DND-41 (cell line): Measurements from ENCODE around the gene EIF6.

Experiments
- ATAC-seq: fragments of 200-7000 bp; cut with Tn5 transposase; 3 replicates; pipeline ENCODE4 v1.9.1; 2021; ENCODE audit warnings: low read depth; ENCODE audit not compliant: insufficient read depth
- DNase-seq: peaks from one replicate; pipeline ENCODE4 v3.0.0-alpha.2; 2020
- H2AFZ ChIP-seq: 2 replicates; pipeline ENCODE4 v1.6.0; 2012; ENCODE audit warnings: low read depth, low read length
- H3K27ac ChIP-seq: 2 replicates; pipeline ENCODE4 v1.5.1; 2012; ENCODE audit warnings: low read length, inconsistent platforms
- H3K27me3 ChIP-seq: fragments of 200-600 bp; sonication (generic); 2 replicates; pipeline ENCODE4 v1.6.0; 2012; ENCODE audit warnings: low read length, mild to moderate bottlenecking, inconsistent platforms; ENCODE audit not compliant: insufficient read depth, poor library complexity
- H3K36me3 ChIP-seq: 2 replicates; pipeline ENCODE4 v1.5.1; 2012; ENCODE audit warnings: low read length, inconsistent platforms; ENCODE audit not compliant: insufficient read depth
- H3K4me1 ChIP-seq: 2 replicates; pipeline ENCODE4 v1.5.1; 2012; ENCODE audit warnings: mild to moderate bottlenecking, low read length; ENCODE audit not compliant: insufficient read depth
- H3K4me2 ChIP-seq: 2 replicates; pipeline ENCODE4 v1.6.0; 2012; ENCODE audit warnings: mild to moderate bottlenecking, moderate library complexity, low read length, inconsistent platforms; ENCODE audit not compliant: insufficient read depth
- H3K4me3 ChIP-seq, 2 experiments: fragments of 200-600 bp in 1 of 2; shearing (Covaris generic) in 1 of 2; 2 replicates each; pipeline ENCODE4 v1.5.1; 2012 to 2016; ENCODE audit warnings: inconsistent platforms in 2 of 2, low read length in 2 of 2, mild to moderate bottlenecking in 2 of 2, low read depth in 1 of 2, moderate library complexity in 1 of 2
- H3K79me2 ChIP-seq: 2 replicates; pipeline ENCODE4 v1.6.0; 2012; ENCODE audit warnings: low read length, inconsistent platforms; ENCODE audit not compliant: insufficient read depth
- H3K9ac ChIP-seq: 2 replicates; pipeline ENCODE4 v1.6.0; 2012; ENCODE audit warnings: low read depth, mild to moderate bottlenecking, inconsistent platforms, low read length, moderate library complexity
- H3K9me3 ChIP-seq: 2 replicates; pipeline ENCODE4 v1.5.1; 2012; ENCODE audit warnings: low read length, moderate library complexity, mild to moderate bottlenecking, inconsistent platforms; ENCODE audit not compliant: insufficient read depth, severe bottlenecking
- H4K20me1 ChIP-seq: 2 replicates; pipeline ENCODE4 v1.6.0; 2012; ENCODE audit warnings: low read length; ENCODE audit not compliant: insufficient read depth
- EZH2 ChIP-seq: IDR thresholded peaks from 3 replicates; pipeline ENCODE4 v1.6.1; 2012; ENCODE audit warnings: borderline replicate concordance, low read depth, mild to moderate bottlenecking, moderate library complexity, low read length, inconsistent platforms; ENCODE audit not compliant: severe bottlenecking
- TF ChIP-seq, protein P1 (sequence below): IDR thresholded peaks from 2 replicates; pipeline ENCODE4 v1.5.1; 2012; ENCODE audit warnings: borderline replicate concordance, low read length, moderate library complexity, mild to moderate bottlenecking; ENCODE audit not compliant: poor library complexity, severe bottlenecking; ENCODE audit errors: extremely low read depth

Gene EIF6

DNA sequence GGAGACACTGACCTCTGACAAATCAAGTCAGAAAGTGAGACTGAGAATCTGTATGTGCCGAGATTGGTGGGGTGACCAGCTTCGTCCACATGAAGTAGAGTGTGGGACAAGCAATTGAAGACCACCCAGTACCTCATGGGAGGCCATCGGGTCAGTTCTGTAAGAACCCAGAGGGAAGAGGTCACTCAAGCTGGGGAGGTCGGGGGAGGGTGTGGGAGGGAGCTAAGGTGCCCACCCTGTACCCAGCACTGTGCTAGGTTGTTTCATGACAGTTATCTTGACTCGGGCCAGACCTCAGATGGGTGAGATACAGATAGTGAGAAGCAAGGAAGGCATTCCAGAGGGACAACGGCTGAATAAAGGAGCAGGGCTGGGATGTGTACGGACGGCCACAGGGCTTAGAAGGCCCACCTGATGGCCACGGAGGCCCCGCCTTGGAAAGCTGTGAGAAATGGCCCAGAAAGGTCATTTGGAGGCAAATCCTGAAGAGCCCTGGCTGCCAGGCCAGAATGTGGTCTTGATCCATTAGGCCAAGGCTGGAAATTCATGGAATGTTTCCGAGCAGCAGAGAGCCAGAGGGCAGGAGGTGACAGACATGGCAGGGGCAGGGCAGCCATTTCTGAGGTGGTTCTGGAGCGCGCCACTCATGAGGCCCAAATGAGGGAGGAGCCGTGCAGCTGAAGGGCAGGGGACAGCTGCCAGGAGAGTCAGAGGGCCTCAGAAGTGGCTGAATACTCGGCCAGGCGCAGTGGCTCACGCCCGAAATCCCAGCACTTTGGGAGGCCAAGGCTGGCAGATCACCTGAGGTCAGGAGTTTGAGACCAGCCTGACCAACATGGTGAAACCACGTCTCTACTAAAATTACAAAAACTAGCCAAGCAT lies 14.3 kb downstream of the EIF6 start:
- Histone ChIP-seq H4K20me1 (peaks cover 13% of the 10 kb centered on the region), H3K9ac (no peak overlapping the region)
- ATAC-seq, result no peak

DNA sequence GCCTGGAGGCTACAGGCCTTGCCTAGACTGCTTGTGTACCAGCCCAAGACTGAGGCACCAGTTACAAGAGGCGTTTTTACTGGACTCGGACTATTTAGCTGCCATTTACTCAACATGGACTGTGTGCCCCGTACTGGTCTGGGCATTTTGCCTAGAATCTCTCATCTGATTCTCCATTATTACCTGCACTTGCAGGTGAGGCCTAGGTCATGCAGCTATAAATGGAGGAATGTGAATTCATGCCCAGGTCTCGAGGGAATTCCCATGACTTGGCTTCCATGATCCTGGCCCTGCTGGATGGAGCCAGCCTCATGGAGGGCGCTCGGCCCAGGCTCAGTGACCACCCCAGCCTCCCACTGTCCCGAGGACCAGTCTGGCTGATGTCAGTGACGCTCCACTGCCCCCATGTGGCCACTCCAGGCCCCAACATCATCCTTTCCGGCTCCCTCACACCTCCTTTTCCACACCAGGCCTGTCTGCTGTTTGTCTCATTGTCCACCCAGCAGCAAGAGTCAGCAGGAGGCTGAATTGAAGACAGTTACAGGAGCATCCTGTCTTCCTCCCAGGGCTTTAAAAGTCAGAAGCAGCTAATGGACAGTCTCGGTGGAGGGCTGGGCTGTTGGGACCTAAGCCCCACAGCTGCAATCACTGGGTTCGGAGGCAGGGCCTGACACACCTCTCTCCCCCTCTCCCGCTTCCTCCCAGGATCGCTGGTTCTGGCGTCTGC lies 15.4 kb downstream of the EIF6 start:
- H3K4me2 ChIP-seq, result no peak overlapping the region
- no peaks in the 10 kb centered on the region for H3K79me2 ChIP-seq
- H3K4me3 ChIP-seq, result no peak overlapping the region
- H3K9ac ChIP-seq, result no peak overlapping the region
- no peaks in the 10 kb centered on the region for H3K27me3 ChIP-seq
- ATAC-seq (peak; percentile 74), DNase-seq (peak; percentile 54)
- no peak overlapping the region for H3K27ac ChIP-seq
- no peaks in the 10 kb centered on the region for H3K36me3 ChIP-seq
- no peak overlapping the region for H2AFZ ChIP-seq
- H4K20me1 ChIP-seq, result peaks cover 5% of the 10 kb centered on the region; the same call in 1 of the 2 replicates
- H3K9me3 ChIP-seq, result no peaks in the 10 kb centered on the region
- no peak for TF ChIP-seq EZH2
- TF ChIP-seq, protein P1, sequence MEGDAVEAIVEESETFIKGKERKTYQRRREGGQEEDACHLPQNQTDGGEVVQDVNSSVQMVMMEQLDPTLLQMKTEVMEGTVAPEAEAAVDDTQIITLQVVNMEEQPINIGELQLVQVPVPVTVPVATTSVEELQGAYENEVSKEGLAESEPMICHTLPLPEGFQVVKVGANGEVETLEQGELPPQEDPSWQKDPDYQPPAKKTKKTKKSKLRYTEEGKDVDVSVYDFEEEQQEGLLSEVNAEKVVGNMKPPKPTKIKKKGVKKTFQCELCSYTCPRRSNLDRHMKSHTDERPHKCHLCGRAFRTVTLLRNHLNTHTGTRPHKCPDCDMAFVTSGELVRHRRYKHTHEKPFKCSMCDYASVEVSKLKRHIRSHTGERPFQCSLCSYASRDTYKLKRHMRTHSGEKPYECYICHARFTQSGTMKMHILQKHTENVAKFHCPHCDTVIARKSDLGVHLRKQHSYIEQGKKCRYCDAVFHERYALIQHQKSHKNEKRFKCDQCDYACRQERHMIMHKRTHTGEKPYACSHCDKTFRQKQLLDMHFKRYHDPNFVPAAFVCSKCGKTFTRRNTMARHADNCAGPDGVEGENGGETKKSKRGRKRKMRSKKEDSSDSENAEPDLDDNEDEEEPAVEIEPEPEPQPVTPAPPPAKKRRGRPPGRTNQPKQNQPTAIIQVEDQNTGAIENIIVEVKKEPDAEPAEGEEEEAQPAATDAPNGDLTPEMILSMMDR, result peak; percentile 87
- no peaks in the 10 kb centered on the region for H3K4me1 ChIP-seq

More for the DNA sequence above, 14.3 kb downstream of the EIF6 start:
- Histone ChIP-seq H3K27ac (no peak overlapping the region), H3K27me3 (no peaks in the 10 kb centered on the region), H3K4me2 (no peak overlapping the region), H2AFZ (no peak overlapping the region), H3K4me1 (no peaks in the 10 kb centered on the region), H3K9me3 (no peaks in the 10 kb centered on the region), H3K4me3 (no peak overlapping the region), H3K36me3 (no peaks in the 10 kb centered on the region), H3K79me2 (no peaks in the 10 kb centered on the region)
- DNase-seq, result no peak
- TF ChIP-seq EZH2, result no peak
- TF ChIP-seq, protein P1, result no peak

GRCh38 chr20:35267092-35267491 lies 17.5 kb downstream of the EIF6 start:
- Histone ChIP-seq H3K4me3 (no peak overlapping the region), H2AFZ (no peak overlapping the region), H3K27me3 (no peaks in the 10 kb centered on the region), H4K20me1 (no peaks in the 10 kb centered on the region), H3K36me3 (no peaks in the 10 kb centered on the region), H3K4me2 (no peak overlapping the region), H3K9ac (no peak overlapping the region), H3K79me2 (no peaks in the 10 kb centered on the region), H3K9me3 (no peaks in the 10 kb centered on the region), H3K27ac (no peak overlapping the region), H3K4me1 (no peaks in the 10 kb centered on the region)
- TF ChIP-seq EZH2, result no peak
- TF ChIP-seq, protein P1, result no peak
- DNase-seq (no peak), ATAC-seq (no peak)
